Renal pelvis (tissue), 4 donors: ENCODE measurements around the gene ELAVL4. TPM values are rescaled to one million over a fixed set of nuclear protein-coding genes. Genes with fewer than 3 reads are reported as not detected.

Experiments
- DNase-seq: peaks from one replicate; pipeline ENCODE4 v3.0.0-alpha.2; 2013
- polyA plus RNA-seq, 3 donors: library from polyadenylated mRNA; unstranded; fragments of 120-200 nt; gene quantifications; one replicate each; pipeline ENCODE4 v1.2.1, GENCODE V29; 2013; ENCODE audit not compliant: insufficient read length in 3 of 3

Gene ELAVL4
- polyA plus RNA-seq, 3 donors, result 1.4 to 4.4 (median 3.9) TPM

DNA sequence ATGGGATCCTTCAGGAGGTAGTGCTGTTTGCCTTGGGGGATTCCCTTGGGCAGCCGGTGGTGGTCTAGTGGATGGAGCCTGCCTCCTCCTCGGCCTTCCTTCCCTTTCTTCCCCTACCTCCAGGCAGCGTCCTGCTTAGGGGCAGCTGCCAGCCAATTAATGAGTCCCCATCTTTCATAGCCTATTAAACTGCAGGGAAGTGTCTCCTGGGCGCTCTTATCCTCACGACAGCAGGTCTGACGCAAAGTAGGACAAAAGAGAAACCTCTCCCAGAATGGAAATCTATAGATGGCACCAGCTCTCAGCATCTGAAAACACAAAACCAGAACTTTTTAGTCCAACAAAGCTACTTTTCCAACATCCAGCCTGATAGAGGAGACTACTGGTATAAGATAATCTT lies 69.3 kb downstream of the ELAVL4 start:
- no peak for DNase-seq

DNA sequence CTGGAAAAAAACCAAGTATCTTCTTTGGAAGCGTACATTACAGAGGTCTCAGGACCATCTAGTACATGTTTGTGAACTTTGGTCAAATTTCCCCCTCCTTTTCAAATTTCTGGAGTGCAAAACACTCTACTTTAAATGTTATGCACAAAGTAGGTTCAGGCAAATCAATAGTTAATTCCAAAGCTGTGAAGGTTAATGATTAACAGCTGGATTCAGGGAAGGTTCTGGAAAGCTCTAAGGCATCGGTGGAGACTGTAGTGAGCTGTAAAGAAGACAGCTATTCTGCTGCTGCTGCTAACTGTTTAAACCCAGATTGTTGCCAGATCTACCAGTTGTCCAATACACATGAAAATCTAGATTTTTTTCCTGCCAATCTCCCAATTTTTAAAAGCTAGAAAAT lies 70.9 kb downstream of the ELAVL4 start:
- no peak for DNase-seq

DNA sequence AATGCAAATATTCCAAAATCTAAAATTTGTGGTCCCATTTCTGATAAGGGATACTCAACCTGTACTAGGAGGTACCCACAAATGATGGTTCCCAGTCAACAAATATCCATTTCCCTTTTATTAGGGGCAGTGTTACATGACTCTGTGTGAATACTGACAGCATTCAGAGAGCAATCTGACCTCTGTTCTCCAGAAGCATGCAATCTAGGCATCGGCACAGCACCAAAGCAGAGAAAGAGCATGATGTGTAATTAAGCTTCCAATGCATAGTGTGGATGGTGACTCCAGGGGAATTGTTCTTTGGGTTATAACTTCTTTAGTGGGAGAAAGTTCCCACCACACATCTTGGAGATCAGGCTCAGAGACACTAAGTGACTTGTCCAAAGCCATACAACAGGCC lies 71.6 kb downstream of the ELAVL4 start:
- no peak for DNase-seq

DNA sequence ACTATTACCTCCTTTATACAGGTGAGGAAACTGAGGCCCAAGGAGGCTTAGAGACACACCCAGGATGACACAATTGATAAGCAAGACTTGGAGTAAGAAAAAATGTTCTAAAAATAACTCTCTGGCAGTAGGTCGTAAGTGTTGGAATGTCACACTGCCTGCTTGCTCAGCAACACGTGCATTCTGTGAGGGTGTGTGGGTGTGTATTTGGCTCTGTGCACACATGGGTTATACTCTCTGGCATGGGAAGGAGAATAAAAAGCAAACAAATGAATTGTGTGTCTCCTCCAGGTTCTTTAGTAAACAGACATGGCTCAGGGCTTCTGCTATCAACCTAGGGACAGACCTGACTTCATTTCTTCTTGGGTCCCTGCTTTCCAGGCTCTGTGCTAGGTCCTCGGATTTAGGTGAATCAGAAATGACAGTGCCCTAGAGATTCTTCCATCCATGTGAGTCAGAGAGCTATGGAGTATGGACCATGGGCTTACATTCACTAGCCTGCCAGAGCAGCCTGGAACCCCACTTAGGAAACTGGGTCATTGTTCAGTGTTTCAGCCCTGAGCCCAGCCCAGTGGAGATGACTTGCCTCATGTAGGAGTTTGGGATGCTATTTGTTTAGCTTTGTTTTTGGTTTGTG lies 72.4 kb downstream of the ELAVL4 start:
- DNase-seq, result no peak

DNA sequence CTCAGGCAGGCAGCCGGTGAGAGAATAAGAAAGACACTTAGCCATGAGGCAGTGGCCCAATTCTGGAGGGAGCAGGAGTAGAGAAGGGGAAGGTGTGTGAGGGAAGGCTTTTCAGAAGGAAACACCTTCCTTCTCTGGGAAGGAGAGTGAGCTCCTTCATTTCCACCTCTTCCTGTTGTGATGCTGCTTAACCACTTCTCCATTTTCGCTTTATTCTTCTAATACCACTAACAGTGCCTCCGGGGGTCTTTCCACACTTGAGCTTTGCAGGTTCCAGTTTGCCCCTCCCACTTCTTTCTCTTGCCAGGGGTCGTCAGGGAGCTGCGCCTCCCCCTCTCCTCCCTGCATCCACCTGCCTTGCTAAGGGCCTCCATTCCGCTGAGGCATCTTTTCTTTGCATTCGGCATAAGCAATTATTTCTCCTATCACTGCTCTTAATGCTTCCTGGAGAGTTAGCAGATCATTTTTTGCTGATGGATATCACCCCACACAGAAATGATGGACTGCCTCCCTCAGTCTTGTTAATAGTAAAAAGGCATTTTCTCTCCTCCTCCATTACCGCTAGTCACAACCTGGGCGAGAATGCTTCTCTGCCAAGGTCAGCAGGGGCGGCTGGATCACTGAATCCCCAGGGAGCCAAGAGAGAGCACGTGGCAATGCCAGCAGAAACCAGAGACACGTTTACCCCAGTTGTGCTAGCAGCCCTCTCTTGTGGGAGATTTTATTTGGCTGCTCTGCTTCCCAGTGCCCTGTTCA lies 74.8 kb downstream of the ELAVL4 start:
- no peak for DNase-seq

DNA sequence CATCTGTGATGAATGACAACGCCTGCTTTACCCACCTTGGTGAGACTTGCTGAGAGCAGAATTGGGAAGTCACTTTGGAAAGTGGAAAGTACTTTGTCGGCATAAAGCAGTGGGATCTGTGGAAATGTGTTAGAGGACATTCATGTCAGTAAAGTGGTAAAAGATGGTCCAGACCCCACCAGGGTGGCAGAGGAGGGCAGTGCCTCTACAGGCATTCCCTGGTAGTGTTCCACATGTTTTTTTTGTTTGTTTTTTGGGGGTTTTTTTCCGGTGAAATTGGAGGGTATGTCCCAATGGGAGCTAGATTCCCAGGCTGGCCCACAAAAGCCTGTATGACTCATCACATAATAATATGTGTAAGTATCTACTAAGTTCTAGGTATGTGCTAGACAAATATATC lies 80.6 kb downstream of the ELAVL4 start:
- DNase-seq, result no peak

DNA sequence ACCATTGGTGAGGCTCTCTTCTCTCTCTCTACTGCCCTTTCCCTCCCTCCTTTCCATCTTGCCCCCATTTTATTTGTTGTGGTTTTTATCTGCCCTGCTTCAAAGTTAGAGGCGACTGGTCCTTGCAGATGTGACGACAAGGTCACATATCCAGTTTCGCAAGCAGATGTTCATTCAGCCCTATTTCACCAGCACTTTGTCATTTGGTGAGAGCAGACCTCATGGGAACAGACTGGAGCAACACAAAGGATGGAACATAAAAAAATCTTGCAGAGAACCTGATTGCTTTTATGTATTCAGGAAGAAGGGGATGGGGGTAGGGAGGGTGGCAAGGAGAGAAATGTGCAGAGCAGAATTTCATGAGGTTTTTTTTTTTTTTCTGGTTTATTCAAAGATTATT lies 84.3 kb downstream of the ELAVL4 start:
- no peak for DNase-seq

DNA sequence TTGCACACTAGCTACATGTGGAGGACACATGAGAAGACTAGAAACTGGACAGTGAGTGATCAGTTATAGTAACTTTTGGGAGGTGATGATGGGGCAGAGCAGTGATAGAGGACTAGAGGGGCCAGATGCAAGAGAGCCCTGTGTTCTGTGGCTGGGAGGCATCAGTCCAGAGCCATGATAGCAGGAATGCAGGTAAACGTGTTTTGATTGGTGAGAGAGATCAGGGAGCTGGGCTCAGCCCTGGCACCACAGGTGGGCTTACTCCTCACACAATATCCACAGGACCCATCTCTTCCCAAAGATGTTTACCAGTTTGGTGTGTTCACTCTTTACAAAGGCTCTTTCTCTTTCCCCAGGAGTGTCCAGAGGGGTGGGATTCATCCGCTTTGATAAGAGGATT lies 86.5 kb downstream of the ELAVL4 start:
- no peak for DNase-seq

DNA sequence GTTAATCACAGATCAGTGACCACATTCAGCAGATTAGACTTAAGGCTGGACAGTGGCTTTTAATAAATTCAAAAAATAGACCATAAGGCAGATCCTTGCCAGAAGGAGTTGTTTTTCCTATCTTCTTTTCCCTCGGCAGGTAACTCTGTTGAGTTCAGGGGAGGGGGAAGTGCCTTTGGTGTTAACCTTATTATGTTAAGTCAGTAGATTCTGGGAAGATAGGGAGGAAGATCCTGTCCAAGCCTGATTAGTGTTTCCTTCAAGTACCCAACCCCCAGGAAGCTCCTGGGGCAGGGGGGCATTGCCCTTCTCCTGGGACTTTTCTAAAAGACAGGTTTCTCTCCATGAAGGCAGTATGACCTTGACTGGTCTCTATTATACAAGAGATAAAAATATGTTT lies 87.4 kb downstream of the ELAVL4 start:
- DNase-seq, result no peak

DNA sequence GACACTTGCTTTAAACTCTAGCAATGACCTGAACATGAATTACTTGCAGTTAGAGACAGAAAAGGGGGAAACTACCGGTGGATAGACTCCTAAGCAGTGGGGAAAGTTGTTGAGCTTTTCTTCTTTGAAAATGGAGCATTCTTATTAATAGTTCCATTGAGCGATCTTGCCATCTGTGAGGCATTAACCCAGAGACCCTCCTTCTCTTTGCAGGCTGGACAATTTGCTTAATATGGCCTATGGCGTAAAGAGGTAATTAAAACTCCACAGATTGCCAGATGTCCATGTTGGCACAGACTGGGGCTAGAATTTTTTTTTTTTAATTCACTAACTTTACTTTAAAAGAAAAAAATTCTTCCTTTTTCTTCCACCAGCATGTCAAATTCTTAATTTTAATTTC lies 88.5 kb downstream of the ELAVL4 start:
- no peak for DNase-seq

DNA sequence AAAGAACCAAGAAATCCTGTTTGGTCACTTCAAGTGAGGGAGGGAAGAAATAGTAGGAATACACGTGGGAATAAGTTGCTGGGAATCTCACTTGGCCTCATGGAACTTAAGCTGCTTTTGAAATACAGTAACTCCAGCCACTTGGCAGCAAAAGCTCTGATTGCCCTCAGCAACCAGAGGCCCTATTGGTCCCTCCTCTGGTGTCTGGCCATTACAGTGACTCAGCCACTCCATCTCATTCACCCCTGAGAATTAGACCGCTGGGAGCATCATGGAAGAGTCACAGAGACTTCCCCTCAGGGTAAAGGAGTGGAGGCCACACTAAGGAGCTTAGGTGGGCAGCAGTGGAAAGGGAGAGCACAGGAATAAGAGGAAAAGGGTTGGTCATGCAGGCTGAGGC lies 99.6 kb downstream of the ELAVL4 start:
- no peak for DNase-seq

DNA sequence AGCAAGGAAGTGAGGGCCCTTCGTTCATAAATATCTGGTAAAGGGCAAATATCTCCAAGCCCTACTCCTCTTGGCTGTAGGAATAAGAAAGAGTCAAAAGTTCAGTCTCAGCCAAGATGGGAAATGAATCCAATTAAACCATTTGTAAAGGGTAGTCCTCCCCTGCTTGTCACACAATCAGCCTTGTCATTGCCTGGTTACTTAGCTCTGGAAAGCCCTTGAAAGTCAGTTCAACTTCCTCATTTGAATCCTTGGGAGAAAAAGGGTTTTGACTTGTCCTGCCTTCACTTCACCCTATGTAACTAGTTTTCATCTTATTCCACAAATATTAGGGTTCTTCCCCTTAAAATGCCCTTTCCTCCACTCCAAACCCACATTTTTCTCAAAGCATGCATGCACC lies 100.0 kb downstream of the ELAVL4 start:
- DNase-seq, result no peak

DNA sequence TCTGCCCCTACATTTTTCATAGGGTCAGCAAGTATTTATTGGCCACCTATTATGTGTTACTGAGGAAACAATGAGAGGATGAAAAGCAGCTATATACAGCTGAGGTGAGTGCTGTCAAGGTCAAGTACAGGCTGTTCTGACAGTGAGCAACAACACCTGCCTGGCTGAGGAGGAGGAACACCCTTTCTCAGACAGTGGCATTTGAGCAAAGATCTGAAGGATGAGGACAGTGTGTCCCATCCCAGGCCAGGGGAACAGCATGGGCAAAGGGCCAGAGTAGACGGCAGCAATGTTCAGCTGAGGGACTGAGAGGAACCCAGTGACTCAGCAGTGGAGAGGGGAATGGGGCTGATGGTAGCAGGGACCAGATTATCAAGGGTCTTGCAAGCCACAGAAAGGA lies 101.0 kb downstream of the ELAVL4 start:
- DNase-seq, result no peak

DNA sequence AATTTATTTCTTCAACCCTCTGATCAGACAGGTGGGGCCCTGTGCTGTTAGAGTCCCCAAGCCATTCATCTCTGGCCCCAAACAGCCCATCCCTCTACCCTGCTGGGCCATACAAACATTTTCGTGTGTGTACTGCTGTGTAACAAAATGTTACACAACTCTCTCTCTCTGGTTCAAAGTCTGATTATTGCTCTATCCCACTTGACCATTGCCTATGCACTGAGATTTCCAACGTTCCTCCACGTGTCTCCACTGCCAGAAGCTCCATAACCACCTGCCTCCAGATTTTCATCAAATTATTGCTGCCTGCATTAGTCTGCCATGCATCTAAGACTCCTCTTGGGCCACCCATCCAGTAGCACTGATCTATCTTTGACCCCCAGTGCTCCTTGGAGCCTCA lies 104.8 kb downstream of the ELAVL4 start:
- no peak for DNase-seq

DNA sequence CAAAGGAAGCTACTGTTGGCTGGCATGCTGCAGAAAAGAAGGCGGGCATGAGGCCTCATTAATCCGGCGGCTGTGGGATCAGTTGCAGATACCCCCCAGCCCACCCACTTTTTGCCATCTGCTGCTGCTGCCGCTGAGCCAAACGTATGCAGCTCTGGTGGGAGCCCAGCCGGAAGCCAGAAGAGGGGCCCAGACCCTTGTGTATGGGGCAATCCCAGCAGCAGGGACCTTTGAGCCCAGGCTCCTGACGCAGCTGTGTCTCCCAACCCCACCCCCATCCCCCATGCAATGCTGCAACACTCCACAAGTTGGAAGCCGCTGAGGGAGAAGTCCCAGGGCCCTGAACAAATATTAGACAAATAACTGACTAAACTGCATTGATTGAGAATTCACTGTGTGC lies 106.0 kb downstream of the ELAVL4 start:
- DNase-seq, result no peak

DNA sequence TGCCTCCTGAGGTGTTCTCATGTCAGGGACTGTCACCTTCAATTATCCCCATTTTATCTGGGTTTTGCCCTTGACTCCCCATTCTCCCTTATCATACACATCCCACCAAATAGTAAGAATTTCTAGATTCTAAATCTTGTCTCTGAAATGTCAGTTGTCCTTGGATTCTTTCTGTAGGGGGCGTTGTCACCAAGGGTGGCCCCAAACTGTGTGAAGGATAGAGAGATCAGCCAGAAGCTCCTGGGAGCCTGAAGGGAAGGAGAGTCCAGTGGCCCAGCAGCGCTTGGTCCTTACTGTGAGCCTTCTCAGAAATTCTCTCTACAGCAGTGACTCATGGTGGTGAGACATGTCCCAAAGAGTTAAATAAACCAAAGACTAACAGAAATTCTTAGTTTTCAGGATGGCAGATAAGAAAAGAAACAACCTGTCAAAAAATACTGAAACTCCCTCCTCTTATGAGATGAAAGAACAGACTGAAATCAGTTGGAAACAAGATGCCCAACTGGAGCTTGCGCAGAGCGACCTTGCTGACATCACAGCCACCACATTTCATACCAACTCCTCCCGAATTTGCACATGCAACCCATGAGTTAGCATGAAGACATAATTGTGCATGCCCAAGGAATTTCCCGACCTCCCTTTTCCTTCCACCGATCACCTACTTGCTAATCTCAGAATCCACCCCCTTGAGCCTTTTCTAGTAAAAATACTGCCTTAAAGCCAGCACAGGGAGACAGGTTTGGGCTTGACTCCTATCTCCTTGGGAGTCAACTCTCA lies 109.8 kb downstream of the ELAVL4 start:
- no peak for DNase-seq

DNA sequence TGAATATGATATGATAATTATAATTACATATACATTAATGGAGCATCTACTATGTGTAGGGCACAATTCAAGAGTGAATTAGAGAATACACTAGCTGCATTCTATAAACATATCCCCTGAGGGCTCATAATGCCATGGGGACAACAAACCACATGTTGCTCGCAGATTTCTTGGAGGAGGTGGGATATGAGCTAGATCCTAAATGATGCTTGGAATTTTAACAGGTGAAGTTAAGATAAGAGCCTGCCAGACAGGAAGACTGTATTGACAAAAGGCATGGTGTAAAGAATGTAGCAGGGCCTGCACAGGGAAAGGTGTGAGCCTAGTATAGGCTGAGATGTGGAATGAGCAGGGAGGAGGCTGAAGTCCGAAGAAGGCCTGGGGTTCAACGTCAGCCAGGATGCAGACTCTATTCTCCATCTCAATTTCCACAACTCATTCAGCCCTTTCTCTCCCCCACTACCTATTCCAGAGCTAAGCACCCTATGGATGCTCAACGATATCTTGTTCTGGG lies 120.2 kb downstream of the ELAVL4 start:
- DNase-seq, result no peak

DNA sequence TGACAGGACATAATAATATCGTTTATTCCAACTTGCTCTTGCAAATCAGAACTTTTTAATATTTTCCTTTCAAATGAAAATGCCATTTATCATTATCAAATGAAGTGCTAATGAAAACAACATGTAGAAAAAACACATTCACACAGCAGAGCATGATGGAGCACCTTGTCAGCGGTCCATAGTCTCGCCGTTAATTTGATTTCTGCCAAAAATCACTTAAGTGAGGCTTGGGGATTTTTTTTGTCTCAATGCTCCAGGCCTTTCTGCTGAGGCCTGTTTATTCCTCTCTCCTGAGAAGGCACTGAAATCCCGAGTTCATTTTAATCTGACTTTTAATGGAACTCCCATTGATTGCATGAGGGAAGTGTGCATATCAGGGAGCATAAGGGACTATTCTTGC lies 122.5 kb downstream of the ELAVL4 start:
- no peak for DNase-seq

DNA sequence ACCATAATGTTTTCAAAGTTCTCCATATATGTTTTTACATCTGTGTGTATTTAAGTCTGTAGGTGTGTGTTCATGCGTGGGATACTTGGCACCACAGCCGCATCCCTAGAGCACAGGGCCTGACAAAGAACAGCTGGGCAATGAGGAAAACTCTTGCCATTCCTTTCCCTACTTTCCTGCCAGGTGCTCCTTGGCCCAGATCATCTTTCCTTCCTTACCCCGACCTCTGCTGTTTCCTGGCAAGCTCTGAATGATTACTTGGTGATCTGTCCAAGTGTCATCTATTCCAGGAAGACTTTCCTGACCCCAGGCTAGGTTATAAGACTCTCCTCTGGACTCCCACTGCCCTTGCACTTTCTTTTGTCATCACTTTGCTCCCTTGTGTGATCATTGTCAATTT lies 123.6 kb downstream of the ELAVL4 start:
- peak; percentile 33 for DNase-seq

DNA sequence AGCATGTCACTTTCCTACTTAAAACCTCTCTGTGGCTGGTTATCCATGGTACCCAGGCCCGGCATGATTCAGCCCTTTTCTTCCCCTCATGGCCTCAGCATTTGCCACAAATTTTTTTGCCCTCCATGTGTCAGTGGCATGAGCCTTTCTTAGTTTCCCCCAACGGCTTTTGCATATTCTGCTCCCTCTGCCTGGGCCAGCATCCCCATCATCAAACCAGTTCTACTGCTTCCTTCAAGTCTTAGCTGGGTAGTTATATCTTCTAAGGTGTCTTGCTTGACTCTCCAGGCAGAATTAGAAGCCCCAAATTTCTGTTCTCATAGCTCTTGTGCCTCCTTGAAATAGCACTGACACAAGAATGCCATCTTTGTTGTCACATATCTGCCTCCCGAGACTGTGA lies 127.9 kb downstream of the ELAVL4 start:
- no peak for DNase-seq

DNA sequence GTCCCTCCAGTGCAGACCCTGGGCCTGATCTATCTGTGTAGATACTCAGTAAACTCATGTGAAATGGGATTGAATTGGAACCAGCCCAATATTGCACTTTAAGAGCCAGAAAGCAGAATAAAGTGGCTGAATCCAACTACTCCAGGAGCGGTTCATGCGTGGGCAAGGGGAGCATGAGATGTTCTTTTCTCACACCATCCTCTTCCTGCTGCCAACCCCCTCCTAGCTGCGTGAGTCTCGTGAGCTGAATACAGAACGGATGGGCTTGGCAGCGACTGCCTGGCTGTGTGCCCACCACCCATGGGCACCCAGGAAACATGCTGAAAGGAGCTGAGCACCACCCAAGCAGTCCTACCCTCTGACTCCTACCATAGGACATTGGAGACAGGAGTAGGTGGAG lies 128.3 kb downstream of the ELAVL4 start:
- no peak for DNase-seq

DNA sequence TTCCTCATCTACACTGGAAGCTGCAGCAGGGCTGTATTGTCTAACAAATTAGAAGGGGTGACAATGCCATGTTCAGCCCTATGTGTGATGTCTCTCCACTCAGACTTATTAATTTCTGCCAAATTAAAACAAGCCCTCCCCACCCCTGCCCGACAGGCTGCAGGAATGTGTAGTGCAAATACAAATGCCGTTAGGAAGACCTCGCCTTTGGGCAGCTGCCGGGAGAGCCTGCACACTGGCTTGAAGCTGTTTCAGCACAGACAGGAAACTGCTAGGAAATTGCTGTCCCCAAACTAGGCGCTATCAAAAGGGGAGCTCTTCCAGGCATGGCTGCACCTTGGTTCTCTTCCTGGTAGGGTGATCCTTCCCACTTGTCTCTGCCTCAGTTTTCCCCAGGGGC lies 135.2 kb downstream of the ELAVL4 start:
- no peak for DNase-seq

DNA sequence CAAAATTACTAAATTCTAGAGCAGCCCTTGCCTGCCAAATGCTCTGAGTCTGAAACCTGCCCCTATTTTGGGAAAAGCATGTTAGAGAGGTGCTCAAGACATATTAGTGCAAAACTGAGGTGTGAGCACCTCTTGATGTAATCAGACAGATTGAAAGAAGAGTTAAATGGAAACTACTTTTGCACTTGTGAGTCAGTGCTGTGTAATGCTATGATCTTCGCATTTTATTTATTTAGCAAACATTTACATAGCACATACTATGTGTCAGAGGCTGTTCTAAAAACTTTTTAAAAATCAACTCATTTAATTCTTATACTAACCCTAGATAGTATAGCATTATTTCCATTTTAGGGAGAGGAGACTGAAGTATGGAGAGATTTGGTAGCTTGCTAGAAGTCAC lies 138.1 kb downstream of the ELAVL4 start:
- no peak for DNase-seq
